GM12872 (cell line): ENCODE results near the gene PDE1C.

Experiments
- TF ChIP-seq, protein P1 (sequence below): IDR thresholded peaks from 3 replicates; pipeline ENCODE4 v1.5.1; 2011; ENCODE audit warnings: low read depth, mild to moderate bottlenecking, low read length, moderate library complexity; ENCODE audit not compliant: insufficient read depth

The PDE1C gene

DNA sequence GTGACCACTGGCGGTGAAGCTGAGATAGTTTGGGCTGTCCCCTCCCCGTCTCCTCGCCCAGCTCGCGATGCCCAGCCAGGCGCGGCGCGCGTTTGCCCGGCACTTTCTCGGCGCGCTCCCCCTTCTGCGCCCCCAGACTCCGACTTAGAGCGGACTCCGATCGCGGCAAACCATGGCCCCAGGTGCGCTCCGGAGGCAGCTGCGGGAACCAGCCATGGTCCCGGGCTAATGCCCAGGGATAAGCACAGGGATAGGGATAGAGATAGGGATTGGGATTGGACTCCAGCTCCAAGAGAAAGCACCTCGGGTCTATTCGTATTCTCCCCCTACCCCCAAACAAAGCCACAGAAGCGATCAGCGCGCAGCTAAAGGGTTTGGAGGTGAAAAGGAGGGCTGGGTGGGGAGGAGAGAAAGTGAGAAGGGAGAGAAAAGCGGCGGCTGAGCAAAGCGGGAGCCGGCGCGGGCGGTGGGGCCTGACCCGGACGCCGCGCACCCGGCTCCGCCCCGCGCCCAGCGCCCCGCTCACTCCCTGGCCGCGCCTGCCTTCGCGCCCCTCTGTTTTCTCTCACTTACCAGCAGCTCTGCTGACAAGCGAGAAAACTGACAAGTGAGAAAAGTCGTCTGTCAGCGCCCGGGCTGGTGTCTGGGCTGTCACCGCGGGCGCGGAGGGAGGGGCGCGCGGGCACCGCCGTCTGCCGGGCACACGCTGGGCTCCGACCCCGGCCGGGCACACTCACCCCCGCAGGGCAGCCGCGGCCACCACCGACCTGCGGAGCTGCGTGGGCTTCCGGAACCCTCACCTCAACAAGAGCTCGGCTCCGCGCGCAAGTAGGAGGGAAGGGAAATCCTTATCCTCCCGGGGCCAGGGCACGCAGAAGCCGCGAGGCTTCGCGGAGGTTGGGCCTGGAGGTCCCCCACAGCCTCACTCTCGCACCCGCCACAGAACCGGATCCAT is at the start of gene PDE1C:
Gene PDE1C, minus strand, starts transcription at position 2 of the 955 bp plus-strand sequence.
- TF ChIP-seq, protein P1, sequence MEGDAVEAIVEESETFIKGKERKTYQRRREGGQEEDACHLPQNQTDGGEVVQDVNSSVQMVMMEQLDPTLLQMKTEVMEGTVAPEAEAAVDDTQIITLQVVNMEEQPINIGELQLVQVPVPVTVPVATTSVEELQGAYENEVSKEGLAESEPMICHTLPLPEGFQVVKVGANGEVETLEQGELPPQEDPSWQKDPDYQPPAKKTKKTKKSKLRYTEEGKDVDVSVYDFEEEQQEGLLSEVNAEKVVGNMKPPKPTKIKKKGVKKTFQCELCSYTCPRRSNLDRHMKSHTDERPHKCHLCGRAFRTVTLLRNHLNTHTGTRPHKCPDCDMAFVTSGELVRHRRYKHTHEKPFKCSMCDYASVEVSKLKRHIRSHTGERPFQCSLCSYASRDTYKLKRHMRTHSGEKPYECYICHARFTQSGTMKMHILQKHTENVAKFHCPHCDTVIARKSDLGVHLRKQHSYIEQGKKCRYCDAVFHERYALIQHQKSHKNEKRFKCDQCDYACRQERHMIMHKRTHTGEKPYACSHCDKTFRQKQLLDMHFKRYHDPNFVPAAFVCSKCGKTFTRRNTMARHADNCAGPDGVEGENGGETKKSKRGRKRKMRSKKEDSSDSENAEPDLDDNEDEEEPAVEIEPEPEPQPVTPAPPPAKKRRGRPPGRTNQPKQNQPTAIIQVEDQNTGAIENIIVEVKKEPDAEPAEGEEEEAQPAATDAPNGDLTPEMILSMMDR: no peak

DNA sequence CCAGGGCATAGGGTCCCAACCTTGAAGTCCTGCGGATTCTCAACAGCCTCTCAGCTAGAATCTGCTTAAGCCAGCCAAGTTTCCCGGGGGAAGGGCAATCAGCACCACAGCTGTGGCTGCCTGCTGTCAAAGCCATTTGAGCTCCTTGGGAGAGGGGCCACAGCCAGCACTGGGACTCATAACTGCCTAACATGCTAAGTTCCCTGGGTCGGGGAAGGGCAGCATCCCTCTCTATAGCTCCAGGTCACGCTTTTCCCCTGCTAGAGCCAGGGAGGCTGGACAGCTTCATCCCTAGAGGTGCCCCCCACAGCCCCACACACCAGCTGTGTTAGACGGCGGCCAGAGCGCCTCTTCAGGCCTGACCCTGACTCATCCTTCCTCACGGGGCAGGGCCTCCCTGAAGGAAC is 49.6 kb upstream of the PDE1C start:
- TF ChIP-seq, protein P1: no peak

DNA sequence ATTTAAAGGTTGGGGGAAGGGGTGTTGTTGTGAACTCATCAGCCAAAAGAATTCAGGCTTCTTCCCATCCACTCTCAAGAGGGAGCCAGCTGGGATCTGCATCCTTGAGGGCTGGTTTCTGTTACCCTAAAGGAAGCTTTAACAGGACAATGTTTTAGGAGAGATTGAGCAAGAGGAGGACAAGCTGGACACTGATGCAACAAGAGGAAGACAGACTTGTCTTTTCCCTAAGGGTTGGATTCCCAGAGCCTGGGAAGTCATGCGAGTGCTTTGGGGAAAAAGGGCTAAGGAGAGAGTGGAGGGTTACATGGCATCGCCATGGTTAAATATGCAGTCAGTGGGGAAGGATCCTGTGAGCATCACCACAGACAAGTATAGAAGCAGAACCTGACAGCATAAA is 47.6 kb upstream of the PDE1C start:
- TF ChIP-seq, protein P1: no peak

DNA sequence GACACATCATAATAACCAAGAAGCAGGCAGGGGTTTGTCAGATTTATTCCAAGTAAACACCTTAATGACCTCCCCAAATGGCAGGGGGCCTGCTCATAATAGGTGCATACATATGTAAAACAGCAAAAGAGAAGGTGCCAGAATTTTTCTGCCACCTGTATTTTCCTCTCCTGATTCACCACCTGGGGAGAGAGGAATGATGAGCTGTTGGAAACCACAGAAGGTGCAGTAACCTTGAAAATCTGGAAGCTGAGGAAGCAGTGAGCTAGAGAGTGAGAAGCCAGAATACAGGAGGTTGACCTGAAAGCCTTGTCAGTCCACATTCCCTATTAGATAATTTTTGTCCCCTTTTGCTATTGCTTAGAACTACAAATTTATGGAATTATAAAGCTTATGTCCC is 46.2 kb upstream of the PDE1C start:
- TF ChIP-seq, protein P1: no peak

DNA sequence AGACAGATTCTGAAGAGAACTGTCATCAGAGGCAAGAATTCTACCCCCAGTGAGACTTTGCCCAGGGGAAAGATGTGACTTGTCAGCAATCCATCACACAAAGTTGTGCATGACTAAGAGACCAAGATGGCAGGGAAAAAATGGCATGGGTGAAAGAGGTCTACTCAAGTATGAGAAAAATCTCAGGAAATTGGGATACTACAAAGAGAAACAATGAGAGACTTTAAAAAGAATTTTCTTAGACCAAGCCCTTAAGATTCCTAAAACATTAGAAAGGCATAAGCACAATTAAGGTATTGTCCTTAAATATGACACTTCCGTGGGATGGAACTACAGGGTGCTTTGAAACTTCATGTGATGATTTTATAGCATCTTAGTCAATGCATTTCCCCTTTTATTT is 45.6 kb upstream of the PDE1C start:
- TF ChIP-seq, protein P1: no peak

DNA sequence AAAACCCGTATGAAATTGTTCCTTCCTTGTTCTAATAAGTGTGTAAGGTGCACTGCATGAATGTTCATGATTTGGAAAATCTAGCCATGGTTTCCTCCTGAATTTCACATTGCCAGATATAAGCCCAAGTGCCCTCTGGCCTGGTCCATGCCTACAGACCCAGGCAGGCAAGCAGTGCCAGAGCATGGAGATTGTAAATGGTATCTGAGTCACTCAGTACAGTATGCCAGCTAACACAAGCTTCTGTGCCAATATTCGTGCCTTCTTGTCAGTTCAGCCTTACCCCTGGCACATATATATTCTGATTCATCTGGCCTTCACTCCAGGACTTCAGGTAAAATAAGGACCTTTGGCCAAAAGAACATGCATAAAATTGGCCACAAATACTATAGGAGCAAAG is 38.4 kb upstream of the PDE1C start:
- TF ChIP-seq, protein P1: no peak

DNA sequence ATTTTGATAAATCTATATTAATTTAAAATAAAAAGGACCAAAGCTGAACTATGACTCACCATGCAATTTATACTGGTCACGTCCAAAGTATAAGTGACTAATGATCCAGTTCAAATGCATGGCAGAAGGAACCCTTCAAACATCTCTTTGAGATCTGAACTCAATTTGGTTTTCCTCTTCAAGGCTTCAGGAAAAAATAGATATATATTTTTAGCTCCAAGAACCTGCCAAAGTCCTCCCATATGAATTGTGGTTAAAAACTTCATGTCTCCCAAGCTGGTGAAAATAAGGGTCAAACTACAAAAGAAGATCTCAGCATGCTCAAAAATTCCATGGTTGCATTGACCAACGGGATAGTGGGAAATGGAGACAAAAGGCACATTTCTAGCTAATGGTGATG is 34.6 kb upstream of the PDE1C start:
- TF ChIP-seq, protein P1: no peak
